Dendritic cell treated with granulocyte-macrophage colony-stimulating factor and Interleukin-4, amounts not matched to agents 40 ng/mL and 50 ng/mL, for 4 days (primary cell): ENCODE measurements around the gene KLB.

ENCODE experiments used
- H3K27ac Mint-ChIP-seq: one replicate; pipeline ENCODE4 v1.8.0; 2022; ENCODE audit warnings: mild to moderate bottlenecking, mixed read lengths
- H3K27me3 Mint-ChIP-seq: one replicate; pipeline ENCODE4 v1.8.0; 2022; ENCODE audit warnings: mild to moderate bottlenecking, mixed read lengths
- H3K36me3 Mint-ChIP-seq: one replicate; pipeline ENCODE4 v1.8.0; 2022; ENCODE audit warnings: low read depth, mixed read lengths
- H3K4me1 Mint-ChIP-seq: one replicate; pipeline ENCODE4 v1.8.0; 2022; ENCODE audit warnings: low read depth, mixed read lengths
- H3K4me3 Mint-ChIP-seq: one replicate; pipeline ENCODE4 v1.8.0; 2022; ENCODE audit warnings: mild to moderate bottlenecking, moderate library complexity, mixed read lengths
- H3K9me3 Mint-ChIP-seq: one replicate; pipeline ENCODE4 v1.8.0; 2022; ENCODE audit warnings: mixed read lengths
- intact Hi-C: fragments of 100-400 bp; cut with micrococcal nuclease; formaldehyde crosslinking; loops from one replicate; pipeline ENCODE4 v1.15.0; 2022

The KLB gene

GRCh38 chr4:39490322-39490721, 83.6 kb downstream of the KLB start:
- H3K27ac Mint-ChIP-seq = no peak overlapping the region
- intact Hi-C loops = no loop called here
- no peaks in the 10 kb centered on the region for H3K27me3 Mint-ChIP-seq
- H3K4me1 Mint-ChIP-seq = peaks cover 15% of the 10 kb centered on the region
- no peaks in the 10 kb centered on the region for H3K9me3 Mint-ChIP-seq
- H3K36me3 Mint-ChIP-seq = no peaks in the 10 kb centered on the region
- no peak overlapping the region for H3K4me3 Mint-ChIP-seq

GRCh38 chr4:39494354-39494753, 87.6 kb downstream of the KLB start:
- no peaks in the 10 kb centered on the region for H3K27me3 Mint-ChIP-seq
- intact Hi-C loops = no loop called here
- H3K36me3 Mint-ChIP-seq = peaks cover 13% of the 10 kb centered on the region
- no peak overlapping the region for H3K27ac Mint-ChIP-seq
- H3K4me3 Mint-ChIP-seq = no peak overlapping the region
- H3K9me3 Mint-ChIP-seq = no peaks in the 10 kb centered on the region
- no peaks in the 10 kb centered on the region for H3K4me1 Mint-ChIP-seq

GRCh38 chr4:39495446-39496213, 88.9 kb downstream of the KLB start:
- Mint-ChIP-seq H3K27me3 (no peaks in the 10 kb centered on the region), H3K27ac (no peak overlapping the region), H3K4me1 (no peaks in the 10 kb centered on the region), H3K9me3 (no peaks in the 10 kb centered on the region), H3K4me3 (no peak overlapping the region), H3K36me3 (peaks cover 26% of the 10 kb centered on the region)
- intact Hi-C loops = no loop called here

DNA sequence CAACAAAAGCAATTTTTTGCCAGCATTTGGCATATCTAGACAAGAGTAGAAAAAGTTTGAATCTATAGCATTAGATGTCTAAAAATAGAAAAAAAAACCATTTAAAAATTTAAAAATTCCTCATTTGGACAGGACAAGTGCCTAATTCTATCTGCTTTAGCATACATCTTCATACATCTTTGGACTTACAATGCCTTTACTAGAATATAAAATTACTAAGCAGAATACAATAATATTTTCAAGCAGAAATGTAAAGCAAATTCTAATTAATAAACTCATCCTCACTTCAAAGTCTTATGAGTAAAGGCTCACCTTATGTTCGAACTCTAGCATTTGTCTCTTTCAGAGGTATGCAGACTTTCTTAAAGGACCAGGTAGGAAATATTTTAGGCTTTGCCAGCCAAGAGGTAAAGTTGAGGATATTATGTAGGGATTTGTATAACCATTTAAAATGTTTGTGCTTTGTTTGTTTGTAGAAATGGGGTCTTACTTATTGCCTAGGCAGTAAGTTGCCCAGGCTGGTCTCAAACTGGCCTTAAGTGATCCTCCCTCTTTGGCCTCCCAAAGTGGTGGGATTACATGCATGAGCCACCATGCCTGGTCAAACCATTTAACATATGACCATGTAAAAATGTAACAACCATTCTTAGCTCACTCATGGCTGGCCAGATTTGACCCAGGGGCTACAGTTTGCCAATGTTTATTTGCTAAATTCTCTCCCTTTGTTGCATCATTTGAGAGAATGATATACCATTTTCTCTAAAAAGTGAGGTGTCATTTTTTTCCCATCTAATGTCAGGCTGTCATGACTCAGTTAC, 91.4 kb downstream of the KLB start:
- Mint-ChIP-seq H3K9me3 (no peaks in the 10 kb centered on the region), H3K27me3 (no peaks in the 10 kb centered on the region), H3K36me3 (peaks cover 47% of the 10 kb centered on the region), H3K27ac (no peak overlapping the region), H3K4me3 (no peak overlapping the region), H3K4me1 (no peaks in the 10 kb centered on the region)
- intact Hi-C loops = no loop called here

DNA sequence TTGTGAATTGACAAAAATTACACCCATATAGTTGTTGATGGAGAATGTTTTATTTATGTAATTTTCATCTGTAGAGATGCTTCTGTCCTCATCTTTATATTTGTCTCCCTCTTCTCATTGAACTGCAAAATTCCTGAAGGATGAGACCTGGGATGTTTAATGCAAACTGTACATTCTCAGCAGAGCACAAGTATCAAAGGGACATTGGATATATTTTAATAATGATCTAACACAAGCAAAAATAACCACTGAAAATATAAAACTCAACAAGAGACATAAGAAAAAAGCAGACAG, 91.9 kb downstream of the KLB start:
- no peak overlapping the region for H3K27ac Mint-ChIP-seq
- H3K4me3 Mint-ChIP-seq = no peak overlapping the region
- peaks cover 52% of the 10 kb centered on the region for H3K36me3 Mint-ChIP-seq

More for the DNA sequence above, 91.9 kb downstream of the KLB start:
- Mint-ChIP-seq H3K4me1 (no peaks in the 10 kb centered on the region), H3K9me3 (no peaks in the 10 kb centered on the region), H3K27me3 (no peaks in the 10 kb centered on the region)
- intact Hi-C loops = no loop called here
